Fibroblast of the aortic adventitia (primary cell): Measurements from ENCODE around the gene SEM1. TPM values are rescaled to one million over a fixed set of nuclear protein-coding genes. Genes with fewer than 3 reads are reported as not detected.
"Not testable (repeated sequence)": the region's sequence is repeated elsewhere in the genome, so short reads cannot be mapped to it uniquely, and the experiment has no call there.

Experiments
- DNase-seq: peaks from one replicate; pipeline ENCODE4 v3.0.0-alpha.2; 2010; ENCODE audit warnings: low read depth
- H3K4me3 ChIP-seq: 2 replicates; pipeline ENCODE4 v1.5.1; 2011; ENCODE audit warnings: low read depth, mild to moderate bottlenecking, control low read depth, low read length, moderate library complexity
- CTCF ChIP-seq: IDR thresholded peaks from 2 replicates; pipeline ENCODE4 v1.5.1; 2011; ENCODE audit warnings: mild to moderate bottlenecking, low read length, control low read depth, inconsistent platforms; ENCODE audit not compliant: insufficient read depth
- total RNA-seq: library from RNA; depleted of rRNA; stranded (reverse); fragments of >200 nt; gene quantifications from 2 replicates; pipeline ENCODE4 v1.2.3, GENCODE V29; 2012; ENCODE audit warnings: low replicate concordance

SEM1 gene
- total RNA-seq, 1 donor = 37.6 TPM

GRCh38 chr7:96657347-96658021 is 52.2 kb downstream of the SEM1 start:
- DNase-seq = no peak
- no peak for TF ChIP-seq CTCF
- no peak overlapping the region for H3K4me3 ChIP-seq

GRCh38 chr7:96655956-96656355 is 53.7 kb downstream of the SEM1 start:
- TF ChIP-seq CTCF = no peak
- no peak overlapping the region for H3K4me3 ChIP-seq
- no peak for DNase-seq

- H3K4me3 ChIP-seq = no peak overlapping the region
- DNase-seq = no peak
- TF ChIP-seq CTCF = no peak
These were observed 54.9 kb downstream of the SEM1 start for GRCh38 chr7:96654630-96655188.

GRCh38 chr7:96649981-96650380 is 59.7 kb downstream of the SEM1 start:
- no peak overlapping the region for H3K4me3 ChIP-seq
- TF ChIP-seq CTCF = no peak
- DNase-seq = peak; percentile 1

- H3K4me3 ChIP-seq = no peak overlapping the region
- no peak for DNase-seq
- TF ChIP-seq CTCF = no peak
These were observed 60.9 kb downstream of the SEM1 start for GRCh38 chr7:96648784-96649183.

GRCh38 chr7:96647733-96648132 is 61.9 kb downstream of the SEM1 start:
- no peak for TF ChIP-seq CTCF
- H3K4me3 ChIP-seq = no peak overlapping the region
- no peak for DNase-seq

GRCh38 chr7:96645084-96645483 is 64.6 kb downstream of the SEM1 start:
- TF ChIP-seq CTCF = no peak
- DNase-seq = no peak
- H3K4me3 ChIP-seq = no peak overlapping the region

GRCh38 chr7:96643436-96643835 is 66.2 kb downstream of the SEM1 start:
- H3K4me3 ChIP-seq, DNase-seq: not testable (repeated sequence)
